H9 (cell line): ENCODE measurements around the gene TBC1D4. TPM values are rescaled to one million over a fixed set of nuclear protein-coding genes. Genes with fewer than 3 reads are reported as not detected.

Experiments
- DNase-seq: peaks from one replicate; pipeline ENCODE4 v3.0.0-alpha.2; 2017
- H2AFZ ChIP-seq: one replicate; pipeline ENCODE4 v1.6.1; 2013; ENCODE audit warnings: mild to moderate bottlenecking, low read length, control low read depth, moderate library complexity
- H2AK5ac ChIP-seq: 2 replicates; pipeline ENCODE4 v1.6.1; 2013; ENCODE audit warnings: low read length, control low read depth, mixed read lengths; ENCODE audit not compliant: insufficient read length
- H2BK120ac ChIP-seq: one replicate; pipeline ENCODE4 v1.6.1; 2013; ENCODE audit warnings: low read depth, mild to moderate bottlenecking, low read length, control low read depth, inconsistent platforms; ENCODE audit not compliant: poor library complexity, severe bottlenecking
- H2BK12ac ChIP-seq: 2 replicates; pipeline ENCODE4 v1.6.1; 2013; ENCODE audit warnings: low read length, control low read depth, mixed read lengths, low read depth; ENCODE audit not compliant: insufficient read length
- H2BK15ac ChIP-seq: 2 replicates; pipeline ENCODE4 v1.6.1; 2013; ENCODE audit warnings: low read depth, low read length, control low read depth
- H2BK20ac ChIP-seq: one replicate; pipeline ENCODE4 v1.6.1; 2013; ENCODE audit warnings: low read depth, mild to moderate bottlenecking, low read length, control low read depth, inconsistent platforms; ENCODE audit not compliant: poor library complexity, severe bottlenecking
- H2BK5ac ChIP-seq: 2 replicates; pipeline ENCODE4 v1.6.1; 2013; ENCODE audit warnings: low read length, control low read depth, mixed read lengths; ENCODE audit not compliant: insufficient read length
- H3K14ac ChIP-seq: 2 replicates; pipeline ENCODE4 v1.6.1; 2013; ENCODE audit warnings: low read length, control low read depth; ENCODE audit not compliant: insufficient read depth
- H3K18ac ChIP-seq: 2 replicates; pipeline ENCODE4 v1.6.1; 2013; ENCODE audit warnings: low read depth, mild to moderate bottlenecking, mixed read lengths, low read length, control low read depth; ENCODE audit not compliant: insufficient read length
- H3K23ac ChIP-seq: 2 replicates; pipeline ENCODE4 v1.6.1; 2013; ENCODE audit warnings: low read length, control low read depth, mixed read lengths, low read depth; ENCODE audit not compliant: insufficient read length
- H3K23me2 ChIP-seq: 2 replicates; pipeline ENCODE4 v1.6.1; 2013; ENCODE audit warnings: low read depth, mild to moderate bottlenecking, mixed read lengths, low read length, control low read depth; ENCODE audit not compliant: insufficient read length, poor library complexity, severe bottlenecking
- H3K27ac ChIP-seq: 2 replicates; pipeline ENCODE4 v1.5.1; 2013; ENCODE audit warnings: low read length, control low read depth, mixed read lengths, low read depth; ENCODE audit not compliant: insufficient read length
- H3K27me3 ChIP-seq: 2 replicates; pipeline ENCODE4 v1.6.1; 2013; ENCODE audit warnings: low read length, control low read depth, inconsistent platforms; ENCODE audit not compliant: insufficient read depth
- H3K4ac ChIP-seq: 2 replicates; pipeline ENCODE4 v1.6.1; 2013; ENCODE audit warnings: low read depth, mild to moderate bottlenecking, control low read depth, inconsistent platforms, low read length, moderate library complexity
- H3K4me1 ChIP-seq: 2 replicates; pipeline ENCODE4 v1.6.1; 2013; ENCODE audit warnings: low read length, control low read depth, inconsistent platforms; ENCODE audit not compliant: insufficient read depth
- H3K4me2 ChIP-seq: 2 replicates; pipeline ENCODE4 v1.6.1; 2013; ENCODE audit warnings: low read length, control low read depth, mixed read lengths; ENCODE audit not compliant: insufficient read length, insufficient read depth
- H3K56ac ChIP-seq: 2 replicates; pipeline ENCODE4 v1.6.1; 2013; ENCODE audit warnings: low read depth, mild to moderate bottlenecking, mixed read lengths, low read length, control low read depth; ENCODE audit not compliant: insufficient read length
- H3K79me1 ChIP-seq: 2 replicates; pipeline ENCODE4 v1.6.1; 2013; ENCODE audit warnings: low read depth, mild to moderate bottlenecking, moderate library complexity, low read length, control low read depth, inconsistent platforms; ENCODE audit not compliant: insufficient read depth, poor library complexity, severe bottlenecking
- H3K79me2 ChIP-seq: 2 replicates; pipeline ENCODE4 v1.6.1; 2013; ENCODE audit warnings: low read length, control low read depth, inconsistent platforms; ENCODE audit not compliant: insufficient read depth
- H3K9ac ChIP-seq: 2 replicates; pipeline ENCODE4 v1.6.1; 2013; ENCODE audit warnings: low read length, control low read depth, mixed read lengths; ENCODE audit not compliant: insufficient read length; ENCODE audit errors: extremely low read depth
- H3K9me3 ChIP-seq: one replicate; pipeline ENCODE4 v1.6.1; 2013; ENCODE audit warnings: low read depth, low read length, inconsistent platforms; ENCODE audit not compliant: control insufficient read depth
- H3T11ph ChIP-seq: one replicate; pipeline ENCODE4 v1.6.1; 2013; ENCODE audit warnings: mild to moderate bottlenecking, low read length, control low read depth, inconsistent platforms
- H4K20me1 ChIP-seq: one replicate; pipeline ENCODE4 v1.6.1; 2013; ENCODE audit not compliant: control insufficient read depth, insufficient read length, insufficient read depth
- H4K5ac ChIP-seq: 2 replicates; pipeline ENCODE4 v1.6.1; 2013; ENCODE audit warnings: low read depth, mild to moderate bottlenecking, mixed read lengths, low read length, control low read depth; ENCODE audit not compliant: insufficient read length
- H4K8ac ChIP-seq: replicated peaks from 2 replicates; pipeline ENCODE4 v1.6.1; 2013; ENCODE audit warnings: low read length, control low read depth, mixed read lengths, low read depth; ENCODE audit not compliant: insufficient read length
- H4K91ac ChIP-seq: 2 replicates; pipeline ENCODE4 v1.6.1; 2013; ENCODE audit warnings: low read depth, mild to moderate bottlenecking, moderate library complexity, mixed read lengths, low read length, control low read depth; ENCODE audit not compliant: insufficient read length
- H3K27ac Mint-ChIP-seq, 3 experiments: 2 replicates in 2 of 3; 3 replicates in 1 of 3; pipeline ENCODE4 v1.8.0; 2020 to 2021; ENCODE audit warnings: mixed read lengths in 3 of 3, mild to moderate bottlenecking in 1 of 3, moderate library complexity in 1 of 3
- H3K27me3 Mint-ChIP-seq: 2 replicates; pipeline ENCODE4 v1.8.0; 2021; ENCODE audit warnings: low read depth, mild to moderate bottlenecking, moderate library complexity, mixed read lengths
- H3K36me3 Mint-ChIP-seq, 3 experiments: 2 replicates in 2 of 3; 3 replicates in 1 of 3; pipeline ENCODE4 v1.8.0; 2020 to 2021; ENCODE audit warnings: low read depth in 3 of 3, mixed read lengths in 3 of 3; ENCODE audit not compliant: insufficient read depth in 1 of 3
- H3K4me1 Mint-ChIP-seq, 2 experiments: 2 replicates each; pipeline ENCODE4 v1.8.0; 2020; ENCODE audit warnings: mixed read lengths in 2 of 2
- H3K4me3 Mint-ChIP-seq, 2 experiments: 2 replicates in 1 of 2; 3 replicates in 1 of 2; pipeline ENCODE4 v1.8.0; 2020 to 2021; ENCODE audit warnings: mild to moderate bottlenecking in 2 of 2, mixed read lengths in 2 of 2, moderate library complexity in 1 of 2
- H3K9me3 Mint-ChIP-seq, 2 experiments: 2 replicates in 1 of 2; 3 replicates in 1 of 2; pipeline ENCODE4 v1.8.0; 2020; ENCODE audit warnings: mild to moderate bottlenecking in 2 of 2, mixed read lengths in 2 of 2, moderate library complexity in 1 of 2
- WGBS: extraction: QIAGEN DNeasy Blood & Tissue Kit; methylation state at CpG from one replicate; pipeline ENCODE4 v1.1.7; 2013; ENCODE audit warnings: missing lambda C conversion rate, low lambda C conversion rate, mixed read lengths; ENCODE audit not compliant: insufficient read length; ENCODE audit errors: extremely low coverage; 5-methylcytosine and 5-hydroxymethylcytosine counted together
- total RNA-seq: library from RNA; stranded (reverse); gene quantifications from 2 replicates; pipeline ENCODE4 v1.2.1, GENCODE V29; 2021
- TF ChIP-seq, protein P1 (sequence below): fragments of 200-600 bp; sonication (generic); conservative IDR thresholded peaks from 3 replicates; pipeline ENCODE4 v1.8.0; 2021; ENCODE audit warnings: antibody characterized with exemption, mild to moderate bottlenecking

The TBC1D4 gene
- total RNA-seq, 1 experiment from 2014 or later = 10.5 TPM

- no peak overlapping the region for H2BK15ac ChIP-seq
- H3K79me1 ChIP-seq = peaks cover 2% of the 10 kb centered on the region
Measured at GRCh38 chr13:75402787-75403186, 79.2 kb downstream of the TBC1D4 start.

More at GRCh38 chr13:75402787-75403186, 79.2 kb downstream of the TBC1D4 start:
- no peak overlapping the region for H3K56ac ChIP-seq
- no peak overlapping the region for H3K9ac ChIP-seq
- no CpG with 5 or more reads among the region's 2 CpGs for WGBS
- H3K27me3 Mint-ChIP-seq = no peaks in the 10 kb centered on the region
- no peak overlapping the region for H2BK12ac ChIP-seq
- no peak overlapping the region for H3K4me3 Mint-ChIP-seq
- H2BK5ac ChIP-seq = no peak overlapping the region
- H2AK5ac ChIP-seq = no peak overlapping the region
- no peak overlapping the region for H3K14ac ChIP-seq
- H3K4ac ChIP-seq = no peak overlapping the region
- peaks cover 4 to 10% of the 10 kb centered on the region in 2 experiments; a peak in 3 of 4 replicates for H3K4me1 Mint-ChIP-seq
- H3K27ac Mint-ChIP-seq = no peak overlapping the region
- no peak overlapping the region for H4K91ac ChIP-seq
- no peaks in the 10 kb centered on the region for H3K27me3 ChIP-seq
- H2BK120ac ChIP-seq = no peak overlapping the region
- H3K23me2 ChIP-seq = no peaks in the 10 kb centered on the region
- peaks cover 0 to 3% (median 0%) of the 10 kb centered on the region in 3 experiments; a peak in 2 of 7 replicates for H3K36me3 Mint-ChIP-seq
- no peak overlapping the region for H3K27ac ChIP-seq
- no peak overlapping the region for H2BK20ac ChIP-seq
- no peak overlapping the region for H4K5ac ChIP-seq
- no peaks in the 10 kb centered on the region for H3K4me1 ChIP-seq
- H2AFZ ChIP-seq = no peak overlapping the region
- no peak overlapping the region for H3K18ac ChIP-seq
- no peak overlapping the region for H3K23ac ChIP-seq
- no peak overlapping the region for H4K8ac ChIP-seq
- TF ChIP-seq, protein P1, sequence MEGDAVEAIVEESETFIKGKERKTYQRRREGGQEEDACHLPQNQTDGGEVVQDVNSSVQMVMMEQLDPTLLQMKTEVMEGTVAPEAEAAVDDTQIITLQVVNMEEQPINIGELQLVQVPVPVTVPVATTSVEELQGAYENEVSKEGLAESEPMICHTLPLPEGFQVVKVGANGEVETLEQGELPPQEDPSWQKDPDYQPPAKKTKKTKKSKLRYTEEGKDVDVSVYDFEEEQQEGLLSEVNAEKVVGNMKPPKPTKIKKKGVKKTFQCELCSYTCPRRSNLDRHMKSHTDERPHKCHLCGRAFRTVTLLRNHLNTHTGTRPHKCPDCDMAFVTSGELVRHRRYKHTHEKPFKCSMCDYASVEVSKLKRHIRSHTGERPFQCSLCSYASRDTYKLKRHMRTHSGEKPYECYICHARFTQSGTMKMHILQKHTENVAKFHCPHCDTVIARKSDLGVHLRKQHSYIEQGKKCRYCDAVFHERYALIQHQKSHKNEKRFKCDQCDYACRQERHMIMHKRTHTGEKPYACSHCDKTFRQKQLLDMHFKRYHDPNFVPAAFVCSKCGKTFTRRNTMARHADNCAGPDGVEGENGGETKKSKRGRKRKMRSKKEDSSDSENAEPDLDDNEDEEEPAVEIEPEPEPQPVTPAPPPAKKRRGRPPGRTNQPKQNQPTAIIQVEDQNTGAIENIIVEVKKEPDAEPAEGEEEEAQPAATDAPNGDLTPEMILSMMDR = no peak
- H3K4me2 ChIP-seq = no peak overlapping the region
- no peaks in the 10 kb centered on the region for H4K20me1 ChIP-seq
- H3K9me3 ChIP-seq = no peaks in the 10 kb centered on the region
- no peak for DNase-seq
- no peak overlapping the region for H3T11ph ChIP-seq
- no peaks in the 10 kb centered on the region; the same call in none of the 2 replicates for H3K79me2 ChIP-seq
- peaks cover 0 to 7% of the 10 kb centered on the region in 2 experiments; a peak in 2 of 5 replicates for H3K9me3 Mint-ChIP-seq
